ENCODE results near the gene ZNF844. TPM values are rescaled to one million over a fixed set of nuclear protein-coding genes. Genes with fewer than 3 reads are reported as not detected.
"Not testable (repeated sequence)": the region's sequence is repeated elsewhere in the genome, so short reads cannot be mapped to it uniquely, and the experiment has no call there.

Gene ZNF844
- total and polyA plus RNA-seq, 2 of the 8 experiments (the other 6 are each of a cell fraction or from before 2014, with no cell fraction given): 3.1 to 9.8 TPM

DNA sequence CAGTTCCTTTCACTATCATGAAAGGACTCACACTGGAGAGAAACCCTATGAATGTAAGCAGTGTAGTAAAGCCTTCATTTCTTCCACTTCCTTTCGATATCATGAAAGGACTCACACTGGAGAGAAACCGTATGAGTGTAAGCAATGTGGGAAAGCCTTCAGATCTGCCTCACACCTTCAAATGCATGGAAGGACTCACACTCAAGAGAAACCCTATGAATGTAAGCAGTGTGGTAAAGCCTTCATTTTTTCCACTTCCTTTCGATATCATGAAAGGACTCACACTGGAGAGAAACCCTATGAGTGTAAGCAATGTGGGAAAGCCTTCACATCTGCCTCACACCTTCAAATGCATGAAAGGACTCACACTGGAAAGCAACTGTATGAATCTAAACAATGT lies 11.8 kb downstream of the ZNF844 start:
- H3K18ac ChIP-seq (ENCODE audit: extremely low read depth, low read length); H3K4me1 ChIP-seq (replicated peaks in 1 of 4; ENCODE audit: control insufficient read depth in 3 of 4, insufficient read depth in 4 of 4, low read length in 3 of 4); H2BK20ac ChIP-seq (ENCODE audit: low read length); H2BK5ac ChIP-seq (ENCODE audit: low read depth, low read length); H3K9ac ChIP-seq (replicated peaks in 1 of 4; ENCODE audit: extremely low read depth in 1 of 4, low read depth in 3 of 4, low read length in 3 of 4); H3K23ac ChIP-seq (ENCODE audit: insufficient read length); H3K14ac ChIP-seq (ENCODE audit: insufficient read length); H3K79me2 ChIP-seq (ENCODE audit: control insufficient read depth in 1 of 2, insufficient read depth in 2 of 2, low read length in 2 of 2); H3K27ac ChIP-seq (ENCODE audit: low read depth, low read length); H4K20me1 ChIP-seq (replicated peaks in 1 of 2; ENCODE audit: control insufficient read depth in 1 of 2, insufficient read depth in 2 of 2, low read length in 2 of 2); H3K56ac ChIP-seq (replicated peaks; ENCODE audit: insufficient read length, low read depth, low read length); DNase-seq (ENCODE audit: low read depth in 1 of 2, low spot score in 2 of 2); CTCF ChIA-PET (ENCODE audit: partially characterized antibody); H2BK12ac ChIP-seq (ENCODE audit: low read depth, low read length); H2BK120ac ChIP-seq (replicated peaks; ENCODE audit: low read depth, low read length); H3K4ac ChIP-seq (replicated peaks; ENCODE audit: insufficient read length, low read depth, low read length); H3K23me2 ChIP-seq (ENCODE audit: low read depth, low read length); H2BK15ac ChIP-seq (ENCODE audit: low read length); H4K91ac ChIP-seq (replicated peaks; ENCODE audit: insufficient read length, low read length); H4K8ac ChIP-seq (ENCODE audit: extremely low read depth, insufficient read depth, low read length); H2AFZ ChIP-seq (ENCODE audit: low read length); H3K79me1 ChIP-seq (ENCODE audit: low read depth, low read length); H2AK5ac ChIP-seq (ENCODE audit: low read depth, low read length); H4K5ac ChIP-seq (ENCODE audit: insufficient read length, low read depth, low read length); H3K4me2 ChIP-seq (ENCODE audit: insufficient read depth in 1 of 2, low read depth in 2 of 2, low read length in 2 of 2); H3K27me3 ChIP-seq (replicated peaks in 1 of 4; ENCODE audit: control insufficient read depth in 3 of 4, extremely low read depth in 1 of 4, insufficient read depth in 3 of 4, low read length in 3 of 4); POLR2A ChIA-PET (ENCODE audit: partially characterized antibody): not testable (repeated sequence)
- WGBS, 2 experiments (ENCODE audit: extremely low coverage in 1 of 2, insufficient coverage in 1 of 2, insufficient read length in 1 of 2, insufficient replicate concordance in 2 of 2, low coverage in 1 of 2, low lambda C conversion rate in 2 of 2, missing lambda C conversion rate in 1 of 2): 100% methylated on average over 3 of the region's 3 CpGs; no CpG with 5 or more reads in 1 of the 2 experiments
- peak; percentile 7 for FAIRE-seq
- TF ChIP-seq ZNF274 (IDR thresholded peaks at IDR 0.05; ENCODE audit: borderline replicate concordance, extremely low read depth, low read length) (peak; percentile 62), KDM1A (IDR thresholded peaks at IDR 0.05; ENCODE audit: borderline replicate concordance, low read length) (peak; percentile 63; the same call in 1 of the 2 replicates)
- Histone ChIP-seq H3K4me3 (ENCODE audit: extremely low read depth in 1 of 4, insufficient read depth in 2 of 4, low read depth in 3 of 4, low read length in 4 of 4) (peak overlapping the region in 1 of 4 experiments; percentile 23; a peak in 1 of 8 replicates), H3K9me3 (ENCODE audit: insufficient read depth in 2 of 2, low read depth in 1 of 2, low read length in 1 of 2) (peaks cover 75 to 85% of the 10 kb centered on the region in 2 experiments), H3K36me3 (ENCODE audit: control insufficient read depth in 2 of 4, insufficient read depth in 4 of 4, low read length in 3 of 4) (peaks cover 16 to 74% (median 50%) of the 10 kb centered on the region in 4 experiments)

Measured in H1 (cell line).